GM21723 (cell line): ENCODE measurements around the gene EIF4G1.

Experiments used
- ATAC-seq: cut with Tn5 transposase; IDR thresholded peaks from one replicate; pipeline ENCODE4 v1.9.1; 2021; ENCODE audit warnings: mild to moderate bottlenecking, moderate library complexity; ENCODE audit not compliant: unreplicated experiment

EIF4G1 gene

DNA sequence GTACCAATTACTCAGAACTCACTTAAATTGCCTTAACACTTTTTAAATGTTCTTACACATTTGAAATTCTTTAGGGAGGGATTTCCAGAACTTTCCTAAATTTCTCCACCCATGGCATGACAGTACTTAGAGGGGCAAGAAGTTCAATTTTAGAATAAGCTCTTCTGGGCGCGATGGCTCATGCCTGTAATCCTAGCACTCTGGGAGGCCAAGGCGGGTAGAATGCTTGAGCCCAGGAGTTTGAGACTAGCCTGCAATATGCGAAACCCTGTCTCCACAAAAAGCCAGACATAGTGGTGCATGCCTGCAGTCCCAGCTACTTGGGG lies 33.6 kb downstream of the EIF4G1 start:
- no peak for ATAC-seq

DNA sequence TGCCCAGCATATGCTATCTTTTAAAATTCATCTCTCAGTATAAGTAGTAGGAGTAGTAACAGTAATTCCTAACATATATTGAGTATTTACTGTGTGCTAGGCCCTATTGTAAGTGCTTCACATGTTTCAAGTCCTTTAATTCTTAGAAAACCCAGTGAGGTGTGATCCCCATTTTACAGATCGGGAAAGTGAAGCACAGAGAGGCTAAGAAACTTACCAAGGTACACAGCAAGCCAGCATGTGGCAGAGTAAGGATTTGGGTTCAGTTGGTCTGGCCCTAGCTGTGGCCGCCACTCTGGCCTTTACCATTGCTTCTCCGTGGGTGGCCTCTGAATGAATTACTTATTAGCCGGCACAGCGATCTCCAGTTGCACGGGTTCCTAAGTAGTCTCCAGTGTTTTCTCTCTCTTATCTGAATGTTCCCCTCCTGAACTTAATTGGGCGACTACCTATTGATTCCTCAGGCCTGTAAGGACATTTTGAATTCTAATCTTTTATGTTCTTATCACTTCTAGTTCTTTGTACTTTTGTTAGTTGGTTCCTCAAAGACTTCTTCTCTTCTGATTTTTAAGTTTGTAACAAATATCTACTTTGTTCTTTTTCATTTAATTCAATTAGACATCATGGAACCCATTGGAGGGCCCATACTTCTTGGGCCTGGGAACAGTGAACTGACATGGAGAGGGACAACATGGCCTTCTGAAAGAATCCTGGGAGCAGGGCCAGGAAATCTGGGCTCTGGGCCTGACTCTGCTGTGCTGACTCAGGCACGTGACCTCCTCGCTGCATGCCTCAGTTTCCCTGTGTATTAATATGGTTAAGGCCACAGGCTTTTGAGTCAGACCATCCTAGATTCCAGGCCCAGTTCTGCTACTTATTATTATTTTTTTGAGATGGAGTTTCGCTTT lies 35.4 kb downstream of the EIF4G1 start:
- no peak for ATAC-seq

DNA sequence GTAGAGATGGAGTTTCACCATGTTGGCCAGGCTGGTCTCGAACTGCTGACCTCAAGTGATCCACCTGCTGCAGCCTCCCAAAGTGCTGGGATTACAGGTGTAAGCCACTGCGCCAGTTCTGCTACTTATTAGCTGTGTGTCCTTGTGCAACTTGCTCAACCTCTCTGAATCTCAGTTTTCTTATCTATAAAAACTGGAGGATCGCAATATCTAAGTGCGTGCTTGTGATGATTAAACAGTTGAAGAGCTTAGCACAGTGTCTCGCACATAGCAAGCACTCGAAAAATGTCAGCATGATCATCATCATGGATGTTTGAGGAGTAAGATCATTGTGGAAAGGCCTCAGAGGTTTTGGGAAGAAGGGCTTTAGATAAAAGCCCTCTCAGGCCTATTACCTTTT lies 36.2 kb downstream of the EIF4G1 start:
- ATAC-seq, result no peak

DNA sequence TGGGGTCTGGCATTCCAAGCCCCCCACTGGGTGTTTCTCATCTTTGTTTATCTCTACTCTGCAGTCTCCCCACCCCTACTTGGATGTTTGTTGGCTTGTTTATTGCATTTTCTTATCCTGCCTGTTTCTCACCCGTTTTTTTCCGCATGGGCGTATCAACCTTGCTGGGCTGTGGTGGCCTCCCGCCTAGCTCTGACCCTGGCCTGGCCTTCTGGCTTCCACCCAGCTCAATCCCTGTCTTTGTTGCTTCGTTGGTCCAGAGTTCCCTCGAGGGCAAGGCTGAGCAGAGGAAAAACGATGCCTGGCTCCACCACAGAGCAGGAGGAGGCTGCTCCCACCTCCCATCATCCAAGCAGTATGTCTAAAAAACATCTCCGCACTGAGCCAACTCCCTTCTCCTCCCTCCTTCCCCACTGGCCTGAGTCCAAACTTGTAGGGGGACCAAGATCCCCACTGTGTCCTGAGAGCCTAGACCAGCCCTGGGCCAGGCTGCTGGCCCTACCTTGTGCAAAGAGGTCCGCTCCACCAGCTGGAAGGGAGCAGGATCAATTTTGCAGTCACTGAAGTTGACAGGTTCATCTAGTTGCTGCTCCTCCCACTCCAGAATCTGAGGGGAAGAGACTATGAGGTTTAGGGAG lies 37.2 kb downstream of the EIF4G1 start:
- no peak for ATAC-seq

GRCh38 chr3:184352149-184352785 lies 37.9 kb downstream of the EIF4G1 start:
- no peak for ATAC-seq

GRCh38 chr3:184352897-184353545 lies 38.6 kb downstream of the EIF4G1 start:
- ATAC-seq, result no peak

DNA sequence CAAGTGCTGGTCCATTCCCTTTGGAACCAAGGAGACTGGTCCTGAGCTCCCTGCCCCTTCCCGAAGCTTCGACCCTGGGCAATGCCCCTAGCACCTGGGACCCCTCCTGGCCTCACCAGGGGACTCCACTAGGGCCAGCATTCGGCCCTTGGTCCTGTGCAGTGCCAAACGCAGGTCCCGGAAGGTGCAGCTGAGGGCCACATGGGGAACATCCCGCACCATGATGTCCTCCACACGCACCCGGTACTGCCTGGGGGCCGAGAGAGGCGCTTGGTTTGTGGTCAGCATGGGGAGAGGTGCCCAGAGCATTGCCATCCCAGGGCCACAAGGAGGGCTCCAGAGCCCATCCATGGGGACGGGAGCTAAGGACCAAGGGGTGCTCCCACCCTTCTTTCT lies 39.1 kb downstream of the EIF4G1 start:
- ATAC-seq, result no peak

DNA sequence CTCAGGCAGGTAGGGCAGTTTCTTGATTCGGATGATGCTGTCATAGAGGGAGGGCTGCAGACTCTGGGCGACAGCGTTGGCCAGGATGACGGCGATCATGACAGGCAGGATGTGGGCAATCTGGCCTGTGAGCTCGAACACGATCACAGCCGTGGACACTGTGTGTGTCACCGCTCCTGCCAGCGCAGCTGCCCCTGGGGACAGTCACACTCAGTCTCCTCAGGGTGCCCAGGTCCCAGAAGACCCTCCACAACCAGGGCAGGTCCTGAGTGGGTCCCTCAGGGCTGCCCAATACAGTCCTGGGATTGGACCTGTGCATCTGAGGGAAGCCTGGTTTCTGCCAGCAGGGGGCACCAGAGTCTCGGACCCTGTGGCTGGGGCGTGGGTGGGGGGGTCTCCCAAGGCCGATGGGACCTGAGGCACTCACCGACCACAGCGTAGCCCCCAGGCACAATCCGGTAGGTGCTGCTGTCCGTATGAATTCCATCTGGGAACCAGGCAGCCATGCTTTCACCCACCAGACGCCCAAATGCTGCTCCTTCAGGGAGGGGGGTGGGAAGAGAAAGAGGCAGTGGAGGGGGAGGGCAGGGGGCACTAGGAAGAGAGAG lies 39.8 kb downstream of the EIF4G1 start:
- ATAC-seq, result peak; percentile 55

- ATAC-seq, result no peak
Measured at GRCh38 chr3:184354754-184355153, 40.3 kb downstream of the EIF4G1 start.

- no peak for ATAC-seq
Measured at GRCh38 chr3:184355261-184356040, 41.0 kb downstream of the EIF4G1 start.

DNA sequence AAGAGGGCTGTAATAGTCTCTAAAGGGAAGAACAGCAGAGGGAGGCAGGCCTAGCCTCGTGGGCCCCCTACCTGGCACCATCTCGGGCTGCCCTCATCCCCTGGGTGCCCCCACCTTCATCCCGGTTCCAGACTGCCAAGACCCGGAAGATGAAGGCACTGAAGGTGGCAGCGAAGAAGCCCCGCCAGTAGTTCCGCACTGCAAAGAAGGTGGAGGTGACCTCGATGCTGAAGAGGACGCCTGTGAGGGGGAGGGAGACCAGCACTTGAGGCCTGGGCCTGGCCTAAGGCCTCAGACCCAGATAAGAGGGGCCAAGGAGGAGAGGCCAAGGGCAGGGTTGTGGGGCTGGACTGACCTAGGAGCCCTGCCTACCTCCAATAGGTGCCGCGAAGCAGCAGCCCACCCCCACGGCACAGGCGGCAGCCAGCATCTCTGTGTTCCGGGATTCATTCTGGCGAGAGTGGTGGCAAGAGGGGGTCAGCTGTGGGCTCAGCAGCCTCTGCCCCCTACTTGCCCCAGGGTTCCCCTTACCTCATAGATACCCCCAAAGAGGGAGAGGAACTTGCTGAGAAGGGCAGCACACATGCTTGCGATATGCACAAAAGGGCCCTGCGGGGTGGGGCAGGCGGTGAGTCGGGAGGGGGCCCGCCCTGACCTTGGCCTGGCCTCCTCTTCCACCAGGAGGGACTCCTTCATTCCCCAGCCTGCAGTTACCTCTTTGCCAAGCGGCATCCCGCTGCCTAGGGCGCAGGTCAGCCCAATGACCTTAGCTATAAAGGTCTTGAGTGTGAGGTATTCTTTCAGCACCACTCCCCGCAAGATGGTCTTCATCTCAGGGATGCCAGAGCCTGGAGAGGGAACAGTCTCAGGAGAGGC lies 43.1 kb downstream of the EIF4G1 start:
- no peak for ATAC-seq

DNA sequence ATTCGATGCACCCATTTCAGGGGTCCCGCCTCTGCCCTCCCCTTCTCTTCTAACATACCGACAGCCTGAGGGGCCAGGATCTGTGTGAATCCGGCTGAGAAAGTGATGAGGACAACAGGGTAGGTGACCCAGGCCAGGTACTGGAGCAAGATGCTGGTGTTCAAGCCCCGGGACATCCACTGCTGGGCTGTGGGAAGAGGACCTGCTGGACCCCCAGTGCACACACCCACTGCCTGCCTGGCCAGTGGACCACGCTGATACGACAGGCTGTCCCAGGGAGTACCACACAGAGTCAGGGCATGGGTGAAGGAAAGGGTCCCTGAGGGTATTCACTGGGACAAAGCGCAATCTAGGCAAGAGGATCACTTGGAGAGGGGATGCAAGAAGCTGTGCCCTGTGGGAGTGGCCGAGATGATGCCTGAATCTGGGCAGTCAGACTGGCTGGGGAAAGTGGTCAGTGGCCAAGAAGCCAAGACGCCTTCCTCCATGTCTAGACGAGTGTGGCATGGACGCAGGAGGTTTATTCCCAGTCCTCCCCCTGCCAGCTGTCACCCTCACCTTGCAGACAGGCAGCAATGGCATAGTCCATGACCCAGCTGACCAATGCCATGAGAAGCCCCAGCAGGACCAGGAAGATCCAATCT lies 43.8 kb downstream of the EIF4G1 start:
- ATAC-seq, result no peak

- ATAC-seq, result no peak
Measured at GRCh38 chr3:184358921-184359350, 44.5 kb downstream of the EIF4G1 start.

DNA sequence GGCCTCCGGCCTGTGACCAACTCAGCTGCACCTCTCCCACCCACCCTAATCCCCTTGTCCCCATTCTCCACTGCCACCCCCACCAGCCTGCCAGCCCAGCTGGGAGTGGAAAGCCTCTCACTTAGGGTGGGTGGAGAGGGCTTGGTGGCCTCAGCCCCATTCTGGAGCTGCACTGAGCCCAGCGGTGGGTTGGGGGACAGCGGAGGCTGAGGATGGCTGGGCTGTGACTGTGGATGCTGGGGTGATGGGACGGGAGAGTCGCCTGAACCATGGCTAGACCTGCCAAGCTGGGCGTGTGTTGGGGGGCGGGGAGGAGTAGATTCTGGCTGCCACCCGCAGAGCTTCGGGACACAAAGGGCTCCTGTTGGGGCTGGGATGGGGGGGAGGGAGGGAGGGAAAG lies 45.2 kb downstream of the EIF4G1 start:
- no peak for ATAC-seq

GRCh38 chr3:184360070-184360928 lies 45.9 kb downstream of the EIF4G1 start:
- no peak for ATAC-seq

- peak; percentile 2 for ATAC-seq
Measured at GRCh38 chr3:184360929-184361531, 46.6 kb downstream of the EIF4G1 start.

DNA sequence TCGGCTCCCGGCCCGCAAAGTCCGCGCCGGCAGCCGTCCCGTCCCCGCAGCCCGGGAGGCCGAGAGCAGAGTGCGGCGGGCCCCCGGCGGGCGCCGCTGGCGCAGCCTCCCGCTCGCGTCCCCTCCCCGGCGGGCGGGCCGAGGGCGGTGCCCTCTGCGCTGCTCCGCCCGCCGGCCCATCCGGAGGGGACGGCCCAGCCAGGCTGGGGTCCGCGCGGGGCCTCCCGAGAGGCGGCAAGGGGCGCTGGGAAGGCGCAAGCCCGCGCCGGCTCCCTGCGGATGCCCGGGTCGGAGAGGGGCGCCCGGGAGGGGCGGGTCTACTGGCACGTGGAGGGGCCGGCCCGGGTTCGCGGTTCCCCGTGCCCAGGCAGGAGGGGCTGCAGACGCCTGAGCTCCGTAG lies 47.1 kb downstream of the EIF4G1 start, which contains the start of the genes CLCN2 and POLR2H:
Gene CLCN2, minus strand, starts transcription at position 74 of the 400 bp plus-strand sequence. CDS start 126 bp downstream, outside the sequence.
Gene POLR2H, plus strand, starts transcription at position 179 of the 400 bp plus-strand sequence. CDS start 1,783 bp downstream, outside the sequence.
- ATAC-seq, result peak; percentile 53
